ENCODE measurements around the gene GP2. TPM values are rescaled to one million over a fixed set of nuclear protein-coding genes. Genes with fewer than 3 reads are reported as not detected.

Gene GP2
- polyA plus RNA-seq, 3 donors, result not detected

DNA sequence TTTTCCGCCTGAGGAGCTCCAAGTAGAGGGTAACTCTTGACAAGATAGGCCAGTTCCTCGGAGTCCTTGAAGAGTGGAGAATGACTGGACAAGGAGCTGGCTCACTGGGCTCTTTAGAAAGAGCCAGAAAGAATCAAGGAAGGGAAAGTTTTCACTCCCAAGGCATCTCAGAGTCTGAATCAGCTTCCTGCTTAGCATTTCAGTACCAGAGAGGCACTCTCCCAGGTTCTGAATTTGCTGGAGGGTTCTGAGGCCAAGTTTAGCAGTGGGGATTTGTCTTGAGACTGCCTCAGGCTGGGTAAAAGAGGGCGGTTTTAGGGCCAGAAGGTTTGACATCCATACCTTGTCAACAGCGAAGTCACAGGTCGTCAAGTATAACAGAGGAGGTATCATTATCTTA, 25.5 kb downstream of the GP2 start:
- Mint-ChIP-seq H3K27ac (no peak overlapping the region), H3K4me1 (no peaks in the 10 kb centered on the region), H3K36me3 (no peaks in the 10 kb centered on the region), H3K4me3 (no peak overlapping the region), H3K27me3 (ENCODE audit: low read depth in 3 of 3) (peaks cover 0 to 13% (median 6%) of the 10 kb centered on the region in 3 donors), H3K9me3 (no peaks in the 10 kb centered on the region)
- no peaks in the 10 kb centered on the region for H3K36me3 ChIP-seq (replicated peaks in 1 of 2; ENCODE audit: control insufficient read depth in 1 of 2, insufficient read depth in 2 of 2, low read length in 2 of 2)
- no peaks in the 10 kb centered on the region for H3K9me3 ChIP-seq (replicated peaks in 1 of 2; ENCODE audit: control insufficient read depth in 1 of 2, insufficient read depth in 1 of 2, low read length in 2 of 2)
- no peaks in the 10 kb centered on the region for H3K79me2 ChIP-seq (ENCODE audit: insufficient read depth, low read length)
- H2AFZ ChIP-seq (ENCODE audit: insufficient read depth, low read depth, low read length, poor library complexity, severe bottlenecking), result no peak overlapping the region
- H3K4me3 ChIP-seq (replicated peaks in 1 of 3; ENCODE audit: low read depth in 2 of 3, low read length in 3 of 3), result no peak overlapping the region
- DNase-seq, result no peak
- no peaks in the 10 kb centered on the region for H3K27me3 ChIP-seq (ENCODE audit: control insufficient read depth in 2 of 2, insufficient read depth in 2 of 2, low read length in 2 of 2)
- no peak overlapping the region for H3K27ac ChIP-seq (ENCODE audit: low read depth in 1 of 2, low read length in 2 of 2)
- H3K9ac ChIP-seq (ENCODE audit: insufficient read depth, low read length, poor library complexity, severe bottlenecking), result no peak overlapping the region
- intact Hi-C loops (cut with micrococcal nuclease), result no loop called here
- H3K4me1 ChIP-seq (ENCODE audit: control insufficient read depth in 1 of 2, insufficient read depth in 2 of 2, low read length in 2 of 2), result no peaks in the 10 kb centered on the region
- H4K20me1 ChIP-seq (ENCODE audit: insufficient read depth, low read length), result no peaks in the 10 kb centered on the region
- no peak overlapping the region for H3K4me2 ChIP-seq (replicated peaks; ENCODE audit: extremely low read depth, low read length, poor library complexity, severe bottlenecking)
- TF ChIP-seq, protein P1, sequence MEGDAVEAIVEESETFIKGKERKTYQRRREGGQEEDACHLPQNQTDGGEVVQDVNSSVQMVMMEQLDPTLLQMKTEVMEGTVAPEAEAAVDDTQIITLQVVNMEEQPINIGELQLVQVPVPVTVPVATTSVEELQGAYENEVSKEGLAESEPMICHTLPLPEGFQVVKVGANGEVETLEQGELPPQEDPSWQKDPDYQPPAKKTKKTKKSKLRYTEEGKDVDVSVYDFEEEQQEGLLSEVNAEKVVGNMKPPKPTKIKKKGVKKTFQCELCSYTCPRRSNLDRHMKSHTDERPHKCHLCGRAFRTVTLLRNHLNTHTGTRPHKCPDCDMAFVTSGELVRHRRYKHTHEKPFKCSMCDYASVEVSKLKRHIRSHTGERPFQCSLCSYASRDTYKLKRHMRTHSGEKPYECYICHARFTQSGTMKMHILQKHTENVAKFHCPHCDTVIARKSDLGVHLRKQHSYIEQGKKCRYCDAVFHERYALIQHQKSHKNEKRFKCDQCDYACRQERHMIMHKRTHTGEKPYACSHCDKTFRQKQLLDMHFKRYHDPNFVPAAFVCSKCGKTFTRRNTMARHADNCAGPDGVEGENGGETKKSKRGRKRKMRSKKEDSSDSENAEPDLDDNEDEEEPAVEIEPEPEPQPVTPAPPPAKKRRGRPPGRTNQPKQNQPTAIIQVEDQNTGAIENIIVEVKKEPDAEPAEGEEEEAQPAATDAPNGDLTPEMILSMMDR (IDR thresholded peaks at IDR 0.05), result no peak
- no CpG with 5 or more reads among the region's 5 CpGs for WGBS (ENCODE audit: insufficient coverage)

DNA sequence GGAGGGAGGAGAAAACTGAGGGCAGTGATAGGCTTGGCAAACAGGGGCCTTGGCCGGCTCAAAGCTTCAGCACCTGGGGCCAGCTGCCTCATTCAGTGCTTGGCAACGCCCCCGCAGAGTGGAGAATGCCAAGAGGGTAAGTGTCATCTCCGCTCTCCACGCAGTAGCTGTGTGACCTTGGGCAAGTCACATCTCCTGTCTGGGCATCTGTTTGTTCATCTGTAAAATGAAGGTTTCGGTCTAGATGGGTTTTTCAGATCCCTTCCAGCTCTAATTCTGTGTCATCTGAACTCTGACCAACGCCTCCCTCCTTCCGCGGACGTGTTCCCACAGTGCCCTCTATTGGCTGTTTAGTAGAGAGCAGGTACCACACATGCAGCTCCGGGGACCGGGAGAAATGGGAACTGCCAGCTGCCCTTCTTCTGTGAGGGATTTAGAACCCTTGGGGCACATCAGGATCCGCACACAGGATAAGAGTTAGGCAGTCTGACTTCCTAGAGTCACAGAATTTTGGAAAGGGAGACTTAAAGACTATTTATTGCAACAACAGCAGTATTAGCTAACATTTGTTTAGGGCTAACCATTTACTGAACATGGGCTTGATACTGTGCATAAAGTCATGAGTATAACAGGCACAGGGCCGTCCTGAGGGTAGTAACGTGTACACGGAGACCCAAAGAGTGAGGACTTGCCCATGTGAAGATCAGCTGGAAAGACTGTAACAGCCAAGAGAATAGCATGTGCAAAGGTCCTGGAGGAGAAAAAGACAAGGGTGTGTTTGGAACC, 26.8 kb downstream of the GP2 start:
- Histone ChIP-seq H3K4me2 (replicated peaks; ENCODE audit: extremely low read depth, low read length, poor library complexity, severe bottlenecking) (no peak overlapping the region), H3K79me2 (ENCODE audit: insufficient read depth, low read length) (no peaks in the 10 kb centered on the region), H2AFZ (ENCODE audit: insufficient read depth, low read depth, low read length, poor library complexity, severe bottlenecking) (no peak overlapping the region), H3K4me1 (ENCODE audit: control insufficient read depth in 1 of 2, insufficient read depth in 2 of 2, low read length in 2 of 2) (no peaks in the 10 kb centered on the region), H3K9ac (ENCODE audit: insufficient read depth, low read length, poor library complexity, severe bottlenecking) (no peak overlapping the region), H4K20me1 (ENCODE audit: insufficient read depth, low read length) (no peaks in the 10 kb centered on the region), H3K36me3 (replicated peaks in 1 of 2; ENCODE audit: control insufficient read depth in 1 of 2, insufficient read depth in 2 of 2, low read length in 2 of 2) (no peaks in the 10 kb centered on the region), H3K9me3 (replicated peaks in 1 of 2; ENCODE audit: control insufficient read depth in 1 of 2, insufficient read depth in 1 of 2, low read length in 2 of 2) (no peaks in the 10 kb centered on the region), H3K4me3 (replicated peaks in 1 of 3; ENCODE audit: low read depth in 2 of 3, low read length in 3 of 3) (no peak overlapping the region), H3K27ac (ENCODE audit: low read depth in 1 of 2, low read length in 2 of 2) (no peak overlapping the region), H3K27me3 (ENCODE audit: control insufficient read depth in 2 of 2, insufficient read depth in 2 of 2, low read length in 2 of 2) (no peaks in the 10 kb centered on the region)
- no peak overlapping the region for H3K4me3 Mint-ChIP-seq
- no peaks in the 10 kb centered on the region for H3K36me3 Mint-ChIP-seq
- intact Hi-C loops (cut with micrococcal nuclease), result no loop called here
- whole genome bisulfite sequencing (ENCODE audit: insufficient coverage), result 39% methylated on average over 12 of the region's 16 CpGs
- no peaks in the 10 kb centered on the region for H3K9me3 Mint-ChIP-seq
- peak; percentile 11 to 38 (median 30) for DNase-seq
- H3K27ac Mint-ChIP-seq, result no peak overlapping the region
- TF ChIP-seq, protein P1 (IDR thresholded peaks at IDR 0.05), result peak; percentile 77
- peaks cover 0 to 10% (median 5%) of the 10 kb centered on the region in 3 donors for H3K27me3 Mint-ChIP-seq (ENCODE audit: low read depth in 3 of 3)
- H3K4me1 Mint-ChIP-seq, result no peaks in the 10 kb centered on the region
